ENCODE measurements around the gene FOXN3.
A peak's percentile ranks its signal among the peaks of the same experiment; 100 is the strongest.
"Not testable (repeated sequence)": the region's sequence is repeated elsewhere in the genome, so short reads cannot be mapped to it uniquely, and the experiment has no call there.

FOXN3 gene

GRCh38 chr14:89303456-89304435, 113.3 kb downstream of the FOXN3 start:
- DNase-seq (ENCODE audit: low spot score): peak; percentile 40

- no peak for DNase-seq (ENCODE audit: low spot score)
Measured at GRCh38 chr14:89302396-89302950, 114.6 kb downstream of the FOXN3 start.

- no peak for DNase-seq (ENCODE audit: low spot score)
Measured at GRCh38 chr14:89299587-89299986, 117.4 kb downstream of the FOXN3 start.

- no peak for DNase-seq (ENCODE audit: low spot score)
Measured at GRCh38 chr14:89298056-89298834, 118.8 kb downstream of the FOXN3 start.

- no peak for DNase-seq (ENCODE audit: low spot score)
Measured at GRCh38 chr14:89296281-89296745, 120.7 kb downstream of the FOXN3 start.

- DNase-seq (ENCODE audit: low spot score): no peak
Measured at GRCh38 chr14:89294872-89295271, 122.2 kb downstream of the FOXN3 start.

- not testable (repeated sequence) for DNase-seq (ENCODE audit: low spot score)
Measured at GRCh38 chr14:89294469-89294868, 122.6 kb downstream of the FOXN3 start.

- DNase-seq (ENCODE audit: low spot score): no peak
Measured at GRCh38 chr14:89294060-89294459, 123.0 kb downstream of the FOXN3 start.

GRCh38 chr14:89293314-89293916, 123.6 kb downstream of the FOXN3 start:
- no peak for DNase-seq (ENCODE audit: low spot score)

- DNase-seq (ENCODE audit: low spot score): no peak
Measured at GRCh38 chr14:89292579-89293313, 124.3 kb downstream of the FOXN3 start.

GRCh38 chr14:89291351-89291940, 125.6 kb downstream of the FOXN3 start:
- no peak for DNase-seq (ENCODE audit: low spot score)

GRCh38 chr14:89290813-89291212, 126.2 kb downstream of the FOXN3 start:
- DNase-seq (ENCODE audit: low spot score): no peak

- no peak for DNase-seq (ENCODE audit: low spot score)
Measured at GRCh38 chr14:89289477-89289876, 127.6 kb downstream of the FOXN3 start.

- no peak for DNase-seq (ENCODE audit: low spot score)
Measured at GRCh38 chr14:89288114-89288513, 128.9 kb downstream of the FOXN3 start.

GRCh38 chr14:89284333-89285058, 132.5 kb downstream of the FOXN3 start:
- no peak for DNase-seq (ENCODE audit: low spot score)

- DNase-seq (ENCODE audit: low spot score): no peak
Measured at GRCh38 chr14:89283327-89284060, 133.5 kb downstream of the FOXN3 start.

GRCh38 chr14:89282191-89282590, 134.8 kb downstream of the FOXN3 start:
- DNase-seq (ENCODE audit: low spot score): no peak

GRCh38 chr14:89280600-89280999, 136.4 kb downstream of the FOXN3 start:
- no peak for DNase-seq (ENCODE audit: low spot score)

GRCh38 chr14:89279649-89280232, 137.3 kb downstream of the FOXN3 start:
- no peak for DNase-seq (ENCODE audit: low spot score)

Measured in COLO829 (cell line).